Sigmoid colon (tissue), 4 donors: ENCODE data around the gene CSH2.

Experiments
- EP300 ChIP-seq, 4 donors: sonication (generic); formaldehyde crosslinking; IDR thresholded peaks; one replicate each; pipeline ENCODE4 v1.6.1; 2017; ENCODE audit warnings: antibody characterized with exemption in 4 of 4
- POLR2A ChIP-seq, 2 donors: fragments of 450-650 bp; IDR thresholded peaks; one replicate each; pipeline ENCODE4 v1.6.1; 2016; ENCODE audit warnings: antibody characterized with exemption in 2 of 2, mild to moderate bottlenecking in 2 of 2, moderate library complexity in 2 of 2
- POLR2AphosphoS5 ChIP-seq, 4 donors: sonication (generic); formaldehyde crosslinking; IDR thresholded peaks; one replicate each; pipeline ENCODE4 v1.6.1; 2017; ENCODE audit warnings: antibody characterized with exemption in 4 of 4
- TF ChIP-seq, protein P1 (sequence below), 4 experiments: fragments of 450-650 bp in 3 of 4; fragments of 200-600 bp in 1 of 4; IDR thresholded peaks; one replicate each; pipeline ENCODE4 v1.5.1; 2016 to 2019; ENCODE audit warnings: antibody characterized with exemption in 4 of 4, mild to moderate bottlenecking in 3 of 4, moderate library complexity in 2 of 4

DNA sequence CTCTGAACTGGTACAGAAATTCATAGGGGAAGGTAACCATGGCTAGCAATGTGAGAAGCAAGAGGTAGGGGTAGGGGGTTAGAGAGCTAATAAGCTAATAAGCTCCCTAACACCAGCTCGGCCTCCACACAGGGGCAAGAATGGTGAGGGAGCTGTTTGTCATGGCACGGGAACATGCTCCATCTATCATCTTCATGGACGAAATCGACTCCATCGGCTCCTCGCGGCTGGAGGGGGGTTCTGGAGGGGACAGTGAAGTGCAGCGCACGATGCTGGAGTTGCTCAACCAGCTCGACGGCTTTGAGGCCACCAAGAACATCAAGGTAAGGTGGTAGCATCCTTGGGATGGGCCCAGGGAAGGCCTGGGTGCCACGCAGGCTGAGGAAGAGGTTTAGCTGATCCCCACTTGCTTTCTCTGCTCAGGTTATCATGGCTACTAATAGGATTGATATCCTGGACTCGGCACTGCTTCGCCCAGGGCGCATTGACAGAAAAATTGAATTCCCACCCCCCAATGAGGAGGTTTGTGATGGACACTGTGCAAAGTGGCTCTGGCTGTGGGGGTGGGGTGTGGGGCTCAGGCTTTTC lies 42.5 kb downstream of the CSH2 start:
- no peak for TF ChIP-seq POLR2A (IDR thresholded peaks at IDR 0.05)
- TF ChIP-seq POLR2AphosphoS5 (IDR thresholded peaks at IDR 0.05) = no peak
- TF ChIP-seq, protein P1, sequence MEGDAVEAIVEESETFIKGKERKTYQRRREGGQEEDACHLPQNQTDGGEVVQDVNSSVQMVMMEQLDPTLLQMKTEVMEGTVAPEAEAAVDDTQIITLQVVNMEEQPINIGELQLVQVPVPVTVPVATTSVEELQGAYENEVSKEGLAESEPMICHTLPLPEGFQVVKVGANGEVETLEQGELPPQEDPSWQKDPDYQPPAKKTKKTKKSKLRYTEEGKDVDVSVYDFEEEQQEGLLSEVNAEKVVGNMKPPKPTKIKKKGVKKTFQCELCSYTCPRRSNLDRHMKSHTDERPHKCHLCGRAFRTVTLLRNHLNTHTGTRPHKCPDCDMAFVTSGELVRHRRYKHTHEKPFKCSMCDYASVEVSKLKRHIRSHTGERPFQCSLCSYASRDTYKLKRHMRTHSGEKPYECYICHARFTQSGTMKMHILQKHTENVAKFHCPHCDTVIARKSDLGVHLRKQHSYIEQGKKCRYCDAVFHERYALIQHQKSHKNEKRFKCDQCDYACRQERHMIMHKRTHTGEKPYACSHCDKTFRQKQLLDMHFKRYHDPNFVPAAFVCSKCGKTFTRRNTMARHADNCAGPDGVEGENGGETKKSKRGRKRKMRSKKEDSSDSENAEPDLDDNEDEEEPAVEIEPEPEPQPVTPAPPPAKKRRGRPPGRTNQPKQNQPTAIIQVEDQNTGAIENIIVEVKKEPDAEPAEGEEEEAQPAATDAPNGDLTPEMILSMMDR (IDR thresholded peaks at IDR 0.05) = no peak
- no peak for TF ChIP-seq EP300 (IDR thresholded peaks at IDR 0.05)
